Astrocyte (in vitro differentiated cells and primary cell): ENCODE results near the gene CHADL.

Source experiments
- EZH2 ChIP-seq: IDR thresholded peaks from 2 replicates; pipeline ENCODE4 v1.6.1; 2012; ENCODE audit warnings: mild to moderate bottlenecking, low read length, inconsistent platforms; ENCODE audit not compliant: insufficient read depth
- TF ChIP-seq, protein P1 (sequence below): IDR thresholded peaks from 2 replicates; pipeline ENCODE4 v1.5.1; 2011; ENCODE audit warnings: low read depth, mild to moderate bottlenecking, inconsistent platforms, low read length, moderate library complexity; ENCODE audit not compliant: insufficient read depth

GRCh38 chr22:41180926-41181325 is 59.8 kb downstream of the CHADL start:
- TF ChIP-seq, protein P1, sequence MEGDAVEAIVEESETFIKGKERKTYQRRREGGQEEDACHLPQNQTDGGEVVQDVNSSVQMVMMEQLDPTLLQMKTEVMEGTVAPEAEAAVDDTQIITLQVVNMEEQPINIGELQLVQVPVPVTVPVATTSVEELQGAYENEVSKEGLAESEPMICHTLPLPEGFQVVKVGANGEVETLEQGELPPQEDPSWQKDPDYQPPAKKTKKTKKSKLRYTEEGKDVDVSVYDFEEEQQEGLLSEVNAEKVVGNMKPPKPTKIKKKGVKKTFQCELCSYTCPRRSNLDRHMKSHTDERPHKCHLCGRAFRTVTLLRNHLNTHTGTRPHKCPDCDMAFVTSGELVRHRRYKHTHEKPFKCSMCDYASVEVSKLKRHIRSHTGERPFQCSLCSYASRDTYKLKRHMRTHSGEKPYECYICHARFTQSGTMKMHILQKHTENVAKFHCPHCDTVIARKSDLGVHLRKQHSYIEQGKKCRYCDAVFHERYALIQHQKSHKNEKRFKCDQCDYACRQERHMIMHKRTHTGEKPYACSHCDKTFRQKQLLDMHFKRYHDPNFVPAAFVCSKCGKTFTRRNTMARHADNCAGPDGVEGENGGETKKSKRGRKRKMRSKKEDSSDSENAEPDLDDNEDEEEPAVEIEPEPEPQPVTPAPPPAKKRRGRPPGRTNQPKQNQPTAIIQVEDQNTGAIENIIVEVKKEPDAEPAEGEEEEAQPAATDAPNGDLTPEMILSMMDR: no peak
- no peak for TF ChIP-seq EZH2
